ENCODE results near the gene ITPK1. TPM values are rescaled to one million over a fixed set of nuclear protein-coding genes. Genes with fewer than 3 reads are reported as not detected.
A peak's percentile ranks its signal among the peaks of the same experiment; 100 is the strongest.

The ITPK1 gene
- total RNA-seq, 3 donors from 2014 or later (not counting 1 experiment from before 2014, with no cell fraction given): 73.2 to 74.8 (median 74.4) TPM

DNA sequence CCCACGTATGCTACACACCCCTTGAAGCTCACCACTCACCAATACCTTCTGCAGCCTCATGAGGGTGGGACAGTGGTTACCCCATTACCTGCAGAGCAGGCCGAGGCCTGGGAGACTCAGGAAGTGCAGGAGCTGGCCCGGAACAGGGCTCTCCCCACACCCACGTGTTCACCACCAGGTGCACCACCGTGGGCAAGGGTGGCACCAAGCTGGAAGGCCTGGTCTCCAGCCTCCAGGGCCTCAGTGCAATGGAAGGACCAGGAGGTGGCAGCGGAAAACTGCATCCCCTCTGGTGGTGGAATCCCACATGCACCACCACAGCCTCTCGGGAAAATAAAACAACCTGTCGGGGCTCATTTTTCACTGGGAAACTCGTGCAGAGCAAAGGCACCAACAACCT, 36.4 kb downstream of the ITPK1 start:
- no peak overlapping the region for H3K4me3 ChIP-seq (ENCODE audit: low read length)
- no peaks in the 10 kb centered on the region for H3K36me3 ChIP-seq (ENCODE audit: control insufficient read depth, insufficient read depth, low read length)
- H3K9me3 ChIP-seq (ENCODE audit: control insufficient read depth, insufficient read depth, low read length): no peaks in the 10 kb centered on the region
- H3K27me3 ChIP-seq (ENCODE audit: control insufficient read depth, insufficient read depth, low read length): no peaks in the 10 kb centered on the region
- no peaks in the 10 kb centered on the region for H3K9me3 Mint-ChIP-seq
- no peak overlapping the region for H3K4me3 Mint-ChIP-seq
- peak overlapping the region; percentile 46 to 66 for H3K27ac Mint-ChIP-seq
- TF ChIP-seq CTCF (IDR thresholded peaks at IDR 0.05): no peak
- no peak for ATAC-seq
- H3K36me3 Mint-ChIP-seq: no peaks in the 10 kb centered on the region
- H3K4me1 Mint-ChIP-seq: peaks cover 64 to 78% of the 10 kb centered on the region in 2 donors
- intact Hi-C loops (cut with micrococcal nuclease): no loop called here
- 60% methylated on average over 9 of the region's 9 CpGs for WGBS (ENCODE audit: insufficient coverage)
- DNase-seq: no peak
- no peaks in the 10 kb centered on the region for H3K27me3 Mint-ChIP-seq (ENCODE audit: low read depth in 2 of 2)
- no peak overlapping the region for H3K27ac ChIP-seq (ENCODE audit: low read length)
- H3K4me1 ChIP-seq (ENCODE audit: control insufficient read depth, insufficient read depth, low read length): peaks cover 87% of the 10 kb centered on the region

DNA sequence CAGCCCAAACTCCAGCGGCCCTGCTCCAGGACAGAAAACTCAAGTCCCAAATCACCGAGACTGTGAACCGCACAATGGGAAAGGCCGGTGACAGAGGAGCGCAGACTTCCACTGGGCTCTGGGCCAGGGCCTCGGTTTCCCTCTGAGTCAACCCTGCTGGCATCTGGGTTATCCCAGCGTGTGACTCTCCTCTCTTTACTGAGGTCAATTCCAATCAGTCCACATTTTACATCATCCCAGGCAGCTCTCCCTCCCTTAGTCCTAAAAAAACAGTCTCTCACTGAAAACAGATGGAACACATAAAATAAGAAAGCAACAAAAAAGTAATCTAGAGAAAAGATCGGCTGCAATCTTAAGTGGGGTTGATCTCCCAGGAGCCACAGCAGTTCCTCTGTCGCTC, 36.9 kb downstream of the ITPK1 start:
- Histone ChIP-seq H3K27me3 (ENCODE audit: control insufficient read depth, insufficient read depth, low read length) (no peaks in the 10 kb centered on the region), H3K4me1 (ENCODE audit: control insufficient read depth, insufficient read depth, low read length) (peaks cover 92% of the 10 kb centered on the region), H3K36me3 (ENCODE audit: control insufficient read depth, insufficient read depth, low read length) (no peaks in the 10 kb centered on the region), H3K27ac (ENCODE audit: low read length) (no peak overlapping the region), H3K9me3 (ENCODE audit: control insufficient read depth, insufficient read depth, low read length) (no peaks in the 10 kb centered on the region), H3K4me3 (ENCODE audit: low read length) (no peak overlapping the region)
- H3K4me1 Mint-ChIP-seq: peaks cover 69 to 80% of the 10 kb centered on the region in 2 donors
- H3K36me3 Mint-ChIP-seq: no peaks in the 10 kb centered on the region
- no peaks in the 10 kb centered on the region for H3K27me3 Mint-ChIP-seq (ENCODE audit: low read depth in 2 of 2)
- DNase-seq: no peak
- TF ChIP-seq CTCF (IDR thresholded peaks at IDR 0.05): no peak
- no peaks in the 10 kb centered on the region for H3K9me3 Mint-ChIP-seq
- intact Hi-C loops (cut with micrococcal nuclease): no loop called here
- H3K4me3 Mint-ChIP-seq: peak overlapping the region; percentile 38
- no peak for ATAC-seq
- WGBS (ENCODE audit: insufficient coverage): 95% methylated on average over 9 of the region's 9 CpGs
- peak overlapping the region; percentile 46 to 66 for H3K27ac Mint-ChIP-seq

GRCh38 chr14:93076755-93077154, 39.0 kb downstream of the ITPK1 start:
- Mint-ChIP-seq H3K4me1 (peaks cover 69 to 74% of the 10 kb centered on the region in 2 donors), H3K27me3 (ENCODE audit: low read depth in 2 of 2) (no peaks in the 10 kb centered on the region), H3K27ac (peak overlapping the region in 1 of 2 donors; percentile 95), H3K9me3 (no peaks in the 10 kb centered on the region), H3K4me3 (peak overlapping the region; percentile 29), H3K36me3 (no peaks in the 10 kb centered on the region)
- WGBS (ENCODE audit: insufficient coverage): 95% methylated on average over 10 of the region's 10 CpGs
- Histone ChIP-seq H3K27me3 (ENCODE audit: control insufficient read depth, insufficient read depth, low read length) (no peaks in the 10 kb centered on the region), H3K4me3 (ENCODE audit: low read length) (no peak overlapping the region), H3K4me1 (ENCODE audit: control insufficient read depth, insufficient read depth, low read length) (peaks cover 87% of the 10 kb centered on the region), H3K27ac (ENCODE audit: low read length) (no peak overlapping the region), H3K9me3 (ENCODE audit: control insufficient read depth, insufficient read depth, low read length) (no peaks in the 10 kb centered on the region), H3K36me3 (ENCODE audit: control insufficient read depth, insufficient read depth, low read length) (no peaks in the 10 kb centered on the region)
- ATAC-seq (no peak), DNase-seq (no peak)
- intact Hi-C loops (cut with micrococcal nuclease): no loop called here
- no peak for TF ChIP-seq CTCF (IDR thresholded peaks at IDR 0.05)

DNA sequence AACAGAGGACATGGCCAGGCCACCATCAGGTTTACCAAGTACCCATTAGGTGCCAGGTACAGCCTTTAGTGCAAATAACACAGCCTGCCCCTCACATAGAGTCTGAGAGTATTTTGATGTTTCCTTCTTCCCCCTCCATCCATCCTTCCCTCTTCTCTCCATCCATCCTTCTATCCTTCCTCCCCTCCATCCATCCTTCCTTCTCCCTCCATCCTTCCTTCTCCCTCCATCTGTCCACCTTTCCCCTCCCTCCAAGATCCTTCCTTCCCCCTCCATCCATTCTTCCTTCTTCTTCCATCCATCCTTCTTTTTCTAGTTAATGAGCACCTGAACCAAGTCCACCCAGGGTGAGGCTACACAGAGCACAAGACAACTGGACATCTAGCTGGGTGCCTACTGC, 39.8 kb downstream of the ITPK1 start:
- ATAC-seq (no peak), DNase-seq (no peak)
- Histone ChIP-seq H3K9me3 (ENCODE audit: control insufficient read depth, insufficient read depth, low read length) (no peaks in the 10 kb centered on the region), H3K27ac (ENCODE audit: low read length) (no peak overlapping the region), H3K27me3 (ENCODE audit: control insufficient read depth, insufficient read depth, low read length) (no peaks in the 10 kb centered on the region), H3K4me3 (ENCODE audit: low read length) (no peak overlapping the region), H3K4me1 (ENCODE audit: control insufficient read depth, insufficient read depth, low read length) (peaks cover 79% of the 10 kb centered on the region), H3K36me3 (ENCODE audit: control insufficient read depth, insufficient read depth, low read length) (no peaks in the 10 kb centered on the region)
- Mint-ChIP-seq H3K9me3 (no peaks in the 10 kb centered on the region), H3K4me1 (peaks cover 63 to 68% of the 10 kb centered on the region in 2 donors), H3K36me3 (no peaks in the 10 kb centered on the region), H3K27ac (peak overlapping the region; percentile 91 to 95), H3K27me3 (ENCODE audit: low read depth in 2 of 2) (no peaks in the 10 kb centered on the region), H3K4me3 (no peak overlapping the region)
- no peak for TF ChIP-seq CTCF (IDR thresholded peaks at IDR 0.05)
- intact Hi-C loops (cut with micrococcal nuclease): loop anchor here (2.0 kb wide), 2 partner anchors 39 kb away; partner anchors contain the start of gene ITPK1
